Measurements from ENCODE around the gene TERT. TPM values are rescaled to one million over a fixed set of nuclear protein-coding genes. Genes with fewer than 3 reads are reported as not detected.

The TERT gene
- total and polyA plus RNA-seq, 2 of the 8 experiments (the other 6 are each of a cell fraction or from before 2014, with no cell fraction given): 13.1 to 23.1 TPM

DNA sequence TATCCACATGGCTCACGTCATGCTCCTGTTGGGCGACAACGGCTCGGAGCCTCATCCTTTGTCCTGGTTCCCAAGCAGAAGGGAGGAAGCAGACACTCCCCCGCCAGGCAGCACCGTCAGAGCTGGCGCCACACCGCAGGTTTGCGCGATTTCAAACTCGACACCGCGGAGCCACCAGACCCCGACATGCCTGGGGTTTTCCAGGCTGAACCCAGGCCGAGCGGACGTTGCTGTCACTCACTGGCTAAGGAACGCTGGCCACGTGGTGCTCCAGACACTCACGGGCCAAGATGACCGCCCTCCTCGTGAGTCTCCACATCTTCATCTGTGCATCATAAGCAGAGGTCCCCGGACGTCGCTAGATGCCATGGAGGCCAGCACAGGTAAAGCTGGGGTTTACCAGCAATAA lies 9.0 kb downstream of the TERT start:
- no peak overlapping the region for H2BK15ac ChIP-seq (ENCODE audit: low read length)
- no peak overlapping the region for H2BK5ac ChIP-seq (ENCODE audit: low read depth, low read length)
- H4K8ac ChIP-seq (ENCODE audit: extremely low read depth, insufficient read depth, low read length): no peak overlapping the region
- H3K23ac ChIP-seq (ENCODE audit: insufficient read length): no peak overlapping the region
- H3K4me3 ChIP-seq (ENCODE audit: extremely low read depth in 1 of 4, insufficient read depth in 2 of 4, low read depth in 3 of 4, low read length in 4 of 4): no peak overlapping the region
- H3K4ac ChIP-seq (replicated peaks; ENCODE audit: insufficient read length, low read depth, low read length): no peak overlapping the region
- no peak overlapping the region for H3K18ac ChIP-seq (ENCODE audit: extremely low read depth, low read length)
- no peak overlapping the region for H3K9ac ChIP-seq (replicated peaks in 1 of 4; ENCODE audit: extremely low read depth in 1 of 4, low read depth in 3 of 4, low read length in 3 of 4)
- peaks cover 5% of the 10 kb centered on the region; the same call in 1 of the 2 replicates for H3K79me1 ChIP-seq (ENCODE audit: low read depth, low read length)
- H3K27ac ChIP-seq (ENCODE audit: low read depth, low read length): no peak overlapping the region
- no peaks in the 10 kb centered on the region for H3K4me1 ChIP-seq (replicated peaks in 1 of 4; ENCODE audit: control insufficient read depth in 3 of 4, insufficient read depth in 4 of 4, low read length in 3 of 4)
- H3K56ac ChIP-seq (replicated peaks; ENCODE audit: insufficient read length, low read depth, low read length): no peak overlapping the region
- peaks cover 0 to 30% of the 10 kb centered on the region in 2 experiments; a peak in 3 of 4 replicates for H3K79me2 ChIP-seq (ENCODE audit: control insufficient read depth in 1 of 2, insufficient read depth in 2 of 2, low read length in 2 of 2)
- ChIA-PET CTCF (ENCODE audit: partially characterized antibody) (interaction anchor here (0.9 kb wide), 1 partner anchor 9 kb away, joined by 4 read pairs; no protein-coding TSS in a partner anchor), POLR2A (ENCODE audit: partially characterized antibody) (interaction anchor here (1.0 to 1.4 kb wide), 2 partner anchors 10 to 25 kb away, joined by 3 read pairs; no protein-coding TSS in a partner anchor)
- H3K36me3 ChIP-seq (ENCODE audit: control insufficient read depth in 2 of 4, insufficient read depth in 4 of 4, low read length in 3 of 4): peaks cover 0 to 7% (median 2%) of the 10 kb centered on the region in 4 experiments; a peak in 4 of 8 replicates
- no peak overlapping the region for H4K5ac ChIP-seq (ENCODE audit: insufficient read length, low read depth, low read length)
- WGBS, 2 experiments (ENCODE audit: extremely low coverage in 1 of 2, insufficient coverage in 1 of 2, insufficient read length in 1 of 2, insufficient replicate concordance in 2 of 2, low coverage in 1 of 2, low lambda C conversion rate in 2 of 2, missing lambda C conversion rate in 1 of 2): 97% methylated on average over 25 of the region's 25 CpGs; no CpG with 5 or more reads in 1 of the 2 experiments
- TF ChIP-seq, protein P1, sequence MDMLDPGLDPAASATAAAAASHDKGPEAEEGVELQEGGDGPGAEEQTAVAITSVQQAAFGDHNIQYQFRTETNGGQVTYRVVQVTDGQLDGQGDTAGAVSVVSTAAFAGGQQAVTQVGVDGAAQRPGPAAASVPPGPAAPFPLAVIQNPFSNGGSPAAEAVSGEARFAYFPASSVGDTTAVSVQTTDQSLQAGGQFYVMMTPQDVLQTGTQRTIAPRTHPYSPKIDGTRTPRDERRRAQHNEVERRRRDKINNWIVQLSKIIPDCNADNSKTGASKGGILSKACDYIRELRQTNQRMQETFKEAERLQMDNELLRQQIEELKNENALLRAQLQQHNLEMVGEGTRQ (IDR thresholded peaks at IDR 0.05; ENCODE audit: low read length): no peak
- TF ChIP-seq, protein P2, sequence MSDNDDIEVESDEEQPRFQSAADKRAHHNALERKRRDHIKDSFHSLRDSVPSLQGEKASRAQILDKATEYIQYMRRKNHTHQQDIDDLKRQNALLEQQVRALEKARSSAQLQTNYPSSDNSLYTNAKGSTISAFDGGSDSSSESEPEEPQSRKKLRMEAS (IDR thresholded peaks at IDR 0.05): no peak
- peaks cover 0 to 4% of the 10 kb centered on the region in 2 experiments; a peak in 1 of 4 replicates for H3K9me3 ChIP-seq (ENCODE audit: insufficient read depth in 2 of 2, low read depth in 1 of 2, low read length in 1 of 2)
- no peak overlapping the region for H2AFZ ChIP-seq (ENCODE audit: low read length)
- H3K14ac ChIP-seq (ENCODE audit: insufficient read length): no peak overlapping the region
- no peak overlapping the region for H2BK20ac ChIP-seq (ENCODE audit: low read length)
- peaks cover 6 to 12% of the 10 kb centered on the region in 2 experiments for H4K20me1 ChIP-seq (replicated peaks in 1 of 2; ENCODE audit: control insufficient read depth in 1 of 2, insufficient read depth in 2 of 2, low read length in 2 of 2)
- no peaks in the 10 kb centered on the region for H3K23me2 ChIP-seq (ENCODE audit: low read depth, low read length)
- H3K4me2 ChIP-seq (ENCODE audit: insufficient read depth in 1 of 2, low read depth in 2 of 2, low read length in 2 of 2): no peak overlapping the region
- no peak overlapping the region for H2AK5ac ChIP-seq (ENCODE audit: low read depth, low read length)
- no peak for FAIRE-seq
- DNase-seq (ENCODE audit: low read depth in 1 of 2, low spot score in 2 of 2): no peak
- no peak overlapping the region for H4K91ac ChIP-seq (replicated peaks; ENCODE audit: insufficient read length, low read length)
- no peak overlapping the region for H2BK12ac ChIP-seq (ENCODE audit: low read depth, low read length)
- no peak overlapping the region for H2BK120ac ChIP-seq (replicated peaks; ENCODE audit: low read depth, low read length)
- no peaks in the 10 kb centered on the region for H3K27me3 ChIP-seq (replicated peaks in 1 of 4; ENCODE audit: control insufficient read depth in 3 of 4, extremely low read depth in 1 of 4, insufficient read depth in 3 of 4, low read length in 3 of 4)
